Esophagus squamous epithelium (tissue), 4 donors: ENCODE measurements around the gene ACLY.

ENCODE experiments used
- POLR2A ChIP-seq, 4 donors: fragments of 450-650 bp; IDR thresholded peaks; one replicate each; pipeline ENCODE4 v1.6.1; 2017; ENCODE audit warnings: antibody characterized with exemption in 4 of 4, mild to moderate bottlenecking in 4 of 4, moderate library complexity in 3 of 4
- TF ChIP-seq, protein P1 (sequence below), 6 experiments: fragments of 450-650 bp in 4 of 6; fragments of 200-600 bp in 2 of 6; sonication (generic) in 2 of 6; IDR thresholded peaks; one replicate each; pipeline ENCODE4 v1.5.1; 2016 to 2019; ENCODE audit warnings: antibody characterized with exemption in 6 of 6, mild to moderate bottlenecking in 4 of 6, moderate library complexity in 4 of 6

GRCh38 chr17:41863074-41863848 is 55.5 kb downstream of the ACLY start:
- TF ChIP-seq, protein P1, sequence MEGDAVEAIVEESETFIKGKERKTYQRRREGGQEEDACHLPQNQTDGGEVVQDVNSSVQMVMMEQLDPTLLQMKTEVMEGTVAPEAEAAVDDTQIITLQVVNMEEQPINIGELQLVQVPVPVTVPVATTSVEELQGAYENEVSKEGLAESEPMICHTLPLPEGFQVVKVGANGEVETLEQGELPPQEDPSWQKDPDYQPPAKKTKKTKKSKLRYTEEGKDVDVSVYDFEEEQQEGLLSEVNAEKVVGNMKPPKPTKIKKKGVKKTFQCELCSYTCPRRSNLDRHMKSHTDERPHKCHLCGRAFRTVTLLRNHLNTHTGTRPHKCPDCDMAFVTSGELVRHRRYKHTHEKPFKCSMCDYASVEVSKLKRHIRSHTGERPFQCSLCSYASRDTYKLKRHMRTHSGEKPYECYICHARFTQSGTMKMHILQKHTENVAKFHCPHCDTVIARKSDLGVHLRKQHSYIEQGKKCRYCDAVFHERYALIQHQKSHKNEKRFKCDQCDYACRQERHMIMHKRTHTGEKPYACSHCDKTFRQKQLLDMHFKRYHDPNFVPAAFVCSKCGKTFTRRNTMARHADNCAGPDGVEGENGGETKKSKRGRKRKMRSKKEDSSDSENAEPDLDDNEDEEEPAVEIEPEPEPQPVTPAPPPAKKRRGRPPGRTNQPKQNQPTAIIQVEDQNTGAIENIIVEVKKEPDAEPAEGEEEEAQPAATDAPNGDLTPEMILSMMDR (IDR thresholded peaks at IDR 0.05): no peak
- TF ChIP-seq POLR2A (IDR thresholded peaks at IDR 0.05): no peak
